ENCODE measurements around the gene SUFU. TPM values are rescaled to one million over a fixed set of nuclear protein-coding genes. Genes with fewer than 3 reads are reported as not detected.

SUFU gene
- total and polyA plus RNA-seq, 2 experiments from 2014 or later, result 2.8 to 5.6 TPM

DNA sequence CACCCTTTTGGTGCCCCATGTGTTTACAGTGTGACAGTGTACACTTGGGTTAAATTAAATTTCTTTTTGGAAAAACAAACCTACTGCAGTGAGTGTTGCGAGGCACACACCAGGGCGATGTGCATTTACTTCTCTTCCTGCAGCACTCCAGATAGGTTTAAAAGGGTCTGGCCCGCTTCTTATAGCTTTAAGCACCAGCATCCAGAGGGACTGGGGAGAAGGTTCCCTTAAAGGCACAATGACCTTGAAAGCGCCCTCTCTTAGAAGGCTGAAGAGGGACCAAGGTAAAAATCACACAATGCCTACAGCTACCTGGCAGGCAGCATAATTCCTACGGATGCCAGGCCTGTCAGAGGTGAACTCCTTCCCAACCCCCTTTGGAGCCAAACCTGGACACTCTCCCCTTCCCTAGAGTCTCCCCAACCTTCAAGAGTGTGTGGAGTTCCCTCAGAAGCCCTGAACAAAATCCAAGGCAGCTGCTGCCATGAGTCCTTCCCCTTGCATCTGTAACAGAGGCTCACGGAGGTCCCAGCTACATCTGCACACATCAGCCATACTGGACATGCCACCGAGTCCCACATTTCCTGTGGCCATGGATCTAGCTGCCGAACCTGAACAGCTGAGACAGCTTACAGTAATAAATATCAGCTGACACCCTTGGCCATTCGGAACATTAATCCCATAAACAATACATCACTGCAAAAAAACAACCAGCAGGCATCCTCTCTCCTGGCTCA, 173.7 kb downstream of the SUFU start (continued):
- TF ChIP-seq, protein P1, sequence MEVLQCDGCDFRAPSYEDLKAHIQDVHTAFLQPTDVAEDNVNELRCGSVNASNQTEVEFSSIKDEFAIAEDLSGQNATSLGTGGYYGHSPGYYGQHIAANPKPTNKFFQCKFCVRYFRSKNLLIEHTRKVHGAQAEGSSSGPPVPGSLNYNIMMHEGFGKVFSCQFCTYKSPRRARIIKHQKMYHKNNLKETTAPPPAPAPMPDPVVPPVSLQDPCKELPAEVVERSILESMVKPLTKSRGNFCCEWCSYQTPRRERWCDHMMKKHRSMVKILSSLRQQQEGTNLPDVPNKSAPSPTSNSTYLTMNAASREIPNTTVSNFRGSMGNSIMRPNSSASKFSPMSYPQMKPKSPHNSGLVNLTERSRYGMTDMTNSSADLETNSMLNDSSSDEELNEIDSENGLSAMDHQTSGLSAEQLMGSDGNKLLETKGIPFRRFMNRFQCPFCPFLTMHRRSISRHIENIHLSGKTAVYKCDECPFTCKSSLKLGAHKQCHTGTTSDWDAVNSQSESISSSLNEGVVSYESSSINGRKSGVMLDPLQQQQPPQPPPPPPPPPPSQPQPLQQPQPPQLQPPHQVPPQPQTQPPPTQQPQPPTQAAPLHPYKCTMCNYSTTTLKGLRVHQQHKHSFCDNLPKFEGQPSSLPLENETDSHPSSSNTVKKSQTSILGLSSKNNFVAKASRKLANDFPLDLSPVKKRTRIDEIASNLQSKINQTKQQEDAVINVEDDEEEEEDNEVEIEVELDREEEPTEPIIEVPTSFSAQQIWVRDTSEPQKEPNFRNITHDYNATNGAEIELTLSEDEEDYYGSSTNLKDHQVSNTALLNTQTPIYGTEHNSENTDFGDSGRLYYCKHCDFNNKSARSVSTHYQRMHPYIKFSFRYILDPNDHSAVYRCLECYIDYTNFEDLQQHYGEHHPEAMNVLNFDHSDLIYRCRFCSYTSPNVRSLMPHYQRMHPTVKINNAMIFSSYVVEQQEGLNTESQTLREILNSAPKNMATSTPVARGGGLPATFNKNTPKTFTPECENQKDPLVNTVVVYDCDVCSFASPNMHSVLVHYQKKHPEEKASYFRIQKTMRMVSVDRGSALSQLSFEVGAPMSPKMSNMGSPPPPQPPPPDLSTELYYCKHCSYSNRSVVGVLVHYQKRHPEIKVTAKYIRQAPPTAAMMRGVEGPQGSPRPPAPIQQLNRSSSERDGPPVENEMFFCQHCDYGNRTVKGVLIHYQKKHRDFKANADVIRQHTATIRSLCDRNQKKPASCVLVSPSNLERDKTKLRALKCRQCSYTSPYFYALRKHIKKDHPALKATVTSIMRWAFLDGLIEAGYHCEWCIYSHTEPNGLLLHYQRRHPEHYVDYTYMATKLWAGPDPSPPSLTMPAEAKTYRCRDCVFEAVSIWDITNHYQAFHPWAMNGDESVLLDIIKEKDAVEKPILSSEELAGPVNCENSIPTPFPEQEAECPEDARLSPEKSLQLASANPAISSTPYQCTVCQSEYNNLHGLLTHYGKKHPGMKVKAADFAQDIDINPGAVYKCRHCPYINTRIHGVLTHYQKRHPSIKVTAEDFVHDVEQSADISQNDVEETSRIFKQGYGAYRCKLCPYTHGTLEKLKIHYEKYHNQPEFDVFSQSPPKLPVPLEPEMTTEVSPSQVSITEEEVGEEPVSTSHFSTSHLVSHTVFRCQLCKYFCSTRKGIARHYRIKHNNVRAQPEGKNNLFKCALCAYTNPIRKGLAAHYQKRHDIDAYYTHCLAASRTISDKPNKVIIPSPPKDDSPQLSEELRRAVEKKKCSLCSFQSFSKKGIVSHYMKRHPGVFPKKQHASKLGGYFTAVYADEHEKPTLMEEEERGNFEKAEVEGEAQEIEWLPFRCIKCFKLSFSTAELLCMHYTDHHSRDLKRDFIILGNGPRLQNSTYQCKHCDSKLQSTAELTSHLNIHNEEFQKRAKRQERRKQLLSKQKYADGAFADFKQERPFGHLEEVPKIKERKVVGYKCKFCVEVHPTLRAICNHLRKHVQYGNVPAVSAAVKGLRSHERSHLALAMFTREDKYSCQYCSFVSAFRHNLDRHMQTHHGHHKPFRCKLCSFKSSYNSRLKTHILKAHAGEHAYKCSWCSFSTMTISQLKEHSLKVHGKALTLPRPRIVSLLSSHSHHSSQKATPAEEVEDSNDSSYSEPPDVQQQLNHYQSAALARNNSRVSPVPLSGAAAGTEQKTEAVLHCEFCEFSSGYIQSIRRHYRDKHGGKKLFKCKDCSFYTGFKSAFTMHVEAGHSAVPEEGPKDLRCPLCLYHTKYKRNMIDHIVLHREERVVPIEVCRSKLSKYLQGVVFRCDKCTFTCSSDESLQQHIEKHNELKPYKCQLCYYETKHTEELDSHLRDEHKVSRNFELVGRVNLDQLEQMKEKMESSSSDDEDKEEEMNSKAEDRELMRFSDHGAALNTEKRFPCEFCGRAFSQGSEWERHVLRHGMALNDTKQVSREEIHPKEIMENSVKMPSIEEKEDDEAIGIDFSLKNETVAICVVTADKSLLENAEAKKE (CRISPR knock-in tag; IDR thresholded peaks at IDR 0.05), result no peak
- TF ChIP-seq EZH2phosphoT487 (IDR thresholded peaks at IDR 0.05; ENCODE audit: unreplicated experiment) (no peak), ZNF114 (CRISPR knock-in tag; IDR thresholded peaks at IDR 0.05) (no peak)
- TF ChIP-seq, protein P2, sequence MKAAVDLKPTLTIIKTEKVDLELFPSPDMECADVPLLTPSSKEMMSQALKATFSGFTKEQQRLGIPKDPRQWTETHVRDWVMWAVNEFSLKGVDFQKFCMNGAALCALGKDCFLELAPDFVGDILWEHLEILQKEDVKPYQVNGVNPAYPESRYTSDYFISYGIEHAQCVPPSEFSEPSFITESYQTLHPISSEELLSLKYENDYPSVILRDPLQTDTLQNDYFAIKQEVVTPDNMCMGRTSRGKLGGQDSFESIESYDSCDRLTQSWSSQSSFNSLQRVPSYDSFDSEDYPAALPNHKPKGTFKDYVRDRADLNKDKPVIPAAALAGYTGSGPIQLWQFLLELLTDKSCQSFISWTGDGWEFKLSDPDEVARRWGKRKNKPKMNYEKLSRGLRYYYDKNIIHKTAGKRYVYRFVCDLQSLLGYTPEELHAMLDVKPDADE (IDR thresholded peaks at IDR 0.05), result no peak

DNA sequence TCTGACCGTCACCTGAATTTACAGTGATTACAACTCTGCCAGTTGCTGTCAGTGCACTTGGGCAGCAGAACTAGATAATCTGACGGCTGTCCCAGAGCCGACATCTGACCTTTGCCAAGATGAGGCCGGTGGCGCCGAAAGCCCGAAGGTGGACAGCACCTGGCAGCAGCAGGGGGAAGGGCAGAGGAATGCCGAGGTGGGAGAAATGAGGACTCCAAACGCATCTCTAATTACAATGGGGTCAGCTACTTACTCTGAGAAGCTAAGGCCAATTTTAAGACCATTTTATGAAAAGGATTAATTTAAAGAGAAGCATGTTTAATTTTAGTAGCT, 174.3 kb downstream of the SUFU start:
- H3K9me2 ChIP-seq (ENCODE audit: insufficient read depth), result no peaks in the 10 kb centered on the region
- peak overlapping the region; percentile 41; the same call in 2 of the 3 replicates for H3K4me3 Mint-ChIP-seq
- no peaks in the 10 kb centered on the region; the same call in 1 of the 2 replicates for H4K20me1 ChIP-seq (replicated peaks; ENCODE audit: insufficient read depth)
- H3K36me3 ChIP-seq (ENCODE audit: insufficient read depth), result no peaks in the 10 kb centered on the region
- peaks cover 25% of the 10 kb centered on the region for H3F3A ChIP-seq (replicated peaks; ENCODE audit: low read depth)
- 0 out of 2 replicates have a peak overlapping the region, but pooled peaks have one; percentile 58 for H3K27ac Mint-ChIP-seq
- H3K27me3 Mint-ChIP-seq (ENCODE audit: insufficient read depth, low read depth, poor library complexity), result peaks cover 23% of the 10 kb centered on the region
- H3K79me2 ChIP-seq (replicated peaks; ENCODE audit: insufficient read depth), result no peaks in the 10 kb centered on the region
- H3K27ac ChIP-seq (ENCODE audit: low read depth), result peak overlapping the region; percentile 24; the same call in 1 of the 2 replicates
- H3K4me1 Mint-ChIP-seq, result peaks cover 65% of the 10 kb centered on the region
- H3K9me3 Mint-ChIP-seq, result no peaks in the 10 kb centered on the region
- ATAC-seq (0 out of 3 replicates have a peak, but pooled peaks have one; percentile 2), DNase-seq (ENCODE audit: low spot score) (no peak)
- H3K4me2 ChIP-seq, result peak overlapping the region; percentile 72
- peaks cover 14% of the 10 kb centered on the region for H3K36me3 Mint-ChIP-seq (ENCODE audit: low read depth)
- no peak overlapping the region for H2AFZ ChIP-seq
- no peaks in the 10 kb centered on the region for H3K27me3 ChIP-seq (ENCODE audit: insufficient read depth)
- peaks cover 57% of the 10 kb centered on the region for H3K4me1 ChIP-seq (ENCODE audit: insufficient read depth)
- H3K4me3 ChIP-seq, result peak overlapping the region; percentile 27; the same call in 1 of the 2 replicates
- TF ChIP-seq NANOG (IDR thresholded peaks at IDR 0.05; ENCODE audit: borderline replicate concordance) (no peak), EZH2phosphoT487 (IDR thresholded peaks at IDR 0.05; ENCODE audit: unreplicated experiment) (no peak), REST (IDR thresholded peaks at IDR 0.05; ENCODE audit: unreplicated experiment) (no peak), EZH2 (IDR thresholded peaks at IDR 0.05; ENCODE audit: low read depth, unreplicated experiment) (no peak), ZNF114 (CRISPR knock-in tag; IDR thresholded peaks at IDR 0.05) (no peak), STAT1 (IDR thresholded peaks at IDR 0.05; ENCODE audit: unreplicated experiment) (no peak), CTCF (conservative IDR thresholded peaks at IDR 0.05; ENCODE audit: low read depth in 2 of 2) (no peak)
- TF ChIP-seq, protein P2 (IDR thresholded peaks at IDR 0.05), result no peak
